CD4-positive, alpha-beta T cell treated with Interleukin-6 for 4 hours (primary cell): Measurements from ENCODE around the gene CDH12.
"Not testable (repeated sequence)": the region's sequence is repeated elsewhere in the genome, so short reads cannot be mapped to it uniquely, and the experiment has no call there.

Source experiments
- DNase-seq: peaks from one replicate; pipeline ENCODE4 v3.0.0-alpha.2; 2020; ENCODE audit warnings: mixed read lengths

The CDH12 gene

DNA sequence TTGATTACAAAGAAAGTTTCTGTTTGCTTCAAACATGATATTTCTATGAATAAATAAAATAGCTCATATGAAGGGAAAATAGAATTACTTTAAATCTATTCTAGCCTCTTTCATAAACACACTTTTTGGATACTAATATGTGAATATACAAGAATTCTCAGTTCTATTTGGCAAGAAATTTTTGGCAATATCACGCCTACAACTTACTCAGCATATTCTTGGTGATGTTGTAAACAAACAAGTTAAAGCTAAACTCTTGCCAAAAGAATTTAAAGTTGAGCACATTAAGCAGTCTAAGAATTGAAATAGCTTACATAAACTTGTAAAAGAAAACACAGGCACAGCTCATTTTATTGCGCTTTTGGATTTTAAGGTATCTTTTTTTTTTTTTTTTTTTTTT, 209.8 kb downstream of the CDH12 start:
- DNase-seq = no peak

DNA sequence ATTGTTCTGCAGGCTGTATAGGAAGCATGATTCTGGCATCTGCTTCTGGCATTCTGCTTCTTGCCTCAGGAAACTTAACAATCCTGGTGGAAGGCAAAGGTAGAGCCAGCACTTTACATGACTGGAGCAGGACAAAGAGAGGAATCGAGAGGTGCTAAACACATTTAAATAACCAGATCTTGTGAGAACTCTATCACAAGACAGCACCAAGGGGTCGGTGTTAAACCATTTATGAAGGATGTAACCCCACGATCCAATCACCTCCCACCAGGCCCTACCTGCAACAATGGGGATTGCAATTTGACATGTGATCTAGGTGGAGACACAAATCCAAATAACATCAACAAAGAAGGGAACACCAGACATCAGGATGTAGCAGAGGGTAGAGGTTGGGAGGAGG, 221.5 kb downstream of the CDH12 start:
- DNase-seq = no peak

DNA sequence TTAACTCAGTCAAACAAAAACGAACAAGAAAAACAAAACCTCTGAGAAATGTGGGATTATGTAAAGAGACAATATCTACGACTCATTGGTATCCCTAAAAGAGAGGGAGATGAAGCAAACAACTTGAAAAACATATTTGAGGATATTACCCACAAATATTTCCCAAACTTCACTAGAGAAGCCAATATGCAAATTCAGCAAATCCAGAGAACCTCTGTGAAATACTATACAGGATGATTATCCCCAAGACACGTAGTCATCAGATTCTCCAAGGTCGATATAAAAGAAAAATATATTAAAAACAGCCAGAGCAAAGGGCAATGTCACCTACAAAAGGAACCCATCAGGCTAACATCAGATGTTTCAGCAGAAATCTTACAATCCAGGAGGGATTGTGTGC, 226.1 kb downstream of the CDH12 start:
- DNase-seq = no peak

DNA sequence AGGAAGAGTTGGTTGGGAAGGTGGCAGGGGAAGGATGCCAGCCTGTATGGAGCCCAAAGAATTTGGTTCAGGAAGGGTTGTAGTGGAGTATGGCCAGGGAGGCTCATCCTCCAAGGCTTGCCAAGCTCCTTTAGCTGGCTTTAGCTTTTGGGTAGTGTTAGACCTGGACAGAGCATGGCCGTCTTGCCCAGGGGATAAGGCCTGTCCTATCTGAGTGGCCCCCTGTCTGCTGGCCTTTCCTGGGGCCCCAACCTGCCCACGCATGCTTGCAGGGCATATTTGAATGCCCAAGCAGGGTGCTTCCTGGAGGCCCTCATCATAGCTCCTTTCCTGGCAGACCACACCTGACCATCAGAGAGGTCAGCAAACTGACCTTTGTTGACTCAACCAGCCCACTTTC, 227.7 kb downstream of the CDH12 start:
- no peak for DNase-seq

DNA sequence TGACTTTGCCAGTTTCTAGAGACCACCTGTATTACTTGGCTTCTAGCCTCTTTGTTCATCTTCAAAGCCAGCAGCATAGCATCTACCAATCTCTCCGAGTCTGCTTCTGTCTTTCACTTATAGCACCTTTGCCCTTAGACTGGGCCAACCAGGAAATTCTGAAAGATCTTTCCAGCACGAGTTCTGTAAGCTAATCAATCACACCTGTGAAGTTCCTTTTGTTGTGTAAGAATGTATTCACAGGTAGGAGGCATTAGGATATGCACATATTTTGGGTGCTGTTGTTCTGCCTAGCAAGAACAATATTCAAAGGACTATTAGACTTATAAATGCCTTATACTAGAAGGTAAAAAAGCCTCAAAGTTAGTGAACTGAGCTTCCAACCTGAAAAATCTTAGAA, 232.1 kb downstream of the CDH12 start:
- DNase-seq = no peak

DNA sequence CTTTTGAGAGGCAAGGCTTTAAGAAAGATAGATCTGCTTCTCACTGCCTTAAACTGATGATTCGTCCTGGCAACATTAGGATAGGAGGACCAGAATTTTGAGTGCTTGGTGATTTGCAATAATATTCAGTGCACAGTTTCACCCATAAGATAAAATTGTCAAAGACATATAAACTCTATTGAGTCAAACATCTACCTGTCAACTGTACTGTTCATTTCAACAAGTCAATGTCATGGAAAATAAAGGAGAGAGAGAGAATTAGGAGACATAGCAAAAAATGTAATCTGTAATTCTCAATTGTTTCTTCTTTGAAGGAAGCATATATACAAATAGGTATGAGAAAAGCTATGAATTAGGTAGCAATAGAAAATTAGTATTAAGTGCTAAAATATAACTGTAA, 237.2 kb downstream of the CDH12 start:
- DNase-seq = no peak

DNA sequence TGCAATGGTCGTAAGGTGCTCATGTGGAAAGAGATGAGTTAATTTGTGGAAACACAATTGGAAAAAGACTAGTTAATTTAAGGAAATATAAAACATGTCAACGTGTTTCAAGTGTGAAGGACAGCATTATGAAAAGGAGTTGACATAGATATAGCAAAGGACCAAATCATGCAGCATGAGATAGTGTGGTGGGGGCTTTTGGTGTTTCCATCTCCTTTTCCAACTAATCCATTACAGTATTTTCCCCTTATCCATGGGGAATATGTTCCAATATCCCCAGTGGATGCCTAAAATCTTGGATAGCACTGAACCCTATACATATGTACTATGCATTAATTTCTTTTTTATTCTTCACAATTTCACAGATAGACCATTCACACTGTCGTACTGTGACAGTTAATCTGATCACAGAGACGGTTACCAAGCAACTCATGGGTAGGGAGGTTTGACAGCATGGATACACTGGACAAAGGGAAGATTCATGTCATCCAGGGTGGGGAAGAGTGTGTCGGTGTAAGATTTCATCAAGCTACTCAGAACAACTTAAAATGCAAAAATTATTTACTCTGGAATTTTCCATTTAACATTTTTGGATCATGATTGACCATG, 238.6 kb downstream of the CDH12 start:
- no peak for DNase-seq

DNA sequence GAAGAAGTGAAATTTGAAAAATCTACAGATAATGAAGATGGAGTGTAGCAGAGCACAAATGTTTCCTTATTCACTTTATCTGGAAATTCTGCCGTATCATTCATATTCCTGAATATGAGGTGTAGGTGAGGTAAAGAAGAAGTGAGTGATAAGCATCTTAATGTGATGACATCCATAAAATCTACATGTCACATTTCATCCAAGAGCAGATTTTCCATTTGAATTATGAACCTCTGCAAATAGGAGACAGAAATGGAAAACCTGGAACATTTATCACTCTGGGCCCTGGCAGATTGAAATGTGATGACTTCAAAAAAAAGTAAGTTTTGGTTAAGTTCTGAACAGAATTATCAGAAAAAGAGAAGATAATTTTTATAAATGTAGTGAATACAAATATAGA, 240.2 kb downstream of the CDH12 start:
- no peak for DNase-seq

DNA sequence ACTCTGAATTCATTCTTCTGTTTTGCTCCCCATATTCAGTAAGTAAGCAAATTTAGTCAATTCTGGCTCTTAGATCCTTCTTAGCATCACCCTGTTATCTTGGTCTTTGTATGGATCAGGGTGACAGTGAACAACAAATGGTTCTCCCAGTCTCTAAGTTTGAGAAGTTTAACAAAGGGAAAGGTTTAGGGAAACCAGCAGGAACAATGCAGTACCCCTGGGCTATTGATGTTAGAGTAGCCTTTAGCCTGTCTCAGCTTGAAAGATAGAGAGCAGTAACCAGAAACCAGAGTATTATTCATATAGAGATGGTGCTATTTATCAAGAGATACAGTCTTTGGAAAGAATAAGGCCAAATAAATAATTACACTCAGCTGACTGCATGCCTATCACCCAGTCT, 241.8 kb downstream of the CDH12 start:
- DNase-seq = no peak

DNA sequence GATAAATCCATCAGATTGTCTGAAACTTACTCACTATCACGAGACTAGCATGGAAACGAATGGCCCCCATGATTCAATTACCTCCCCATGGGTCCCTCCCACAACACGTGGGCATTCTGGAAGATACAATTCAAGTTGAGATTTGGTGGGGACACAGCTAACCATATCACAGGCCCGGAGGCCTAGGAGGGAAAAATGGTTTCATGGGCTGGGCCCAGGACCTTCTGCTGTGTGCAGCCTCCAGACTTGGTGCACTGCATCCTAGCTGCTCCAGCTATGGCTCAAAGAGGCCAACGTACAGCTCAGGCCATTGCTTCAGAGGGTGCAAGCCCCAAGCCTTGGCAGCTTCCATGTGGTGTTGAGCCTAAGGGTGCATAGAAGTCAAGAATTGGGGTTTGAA, 245.6 kb downstream of the CDH12 start:
- not testable (repeated sequence) for DNase-seq

DNA sequence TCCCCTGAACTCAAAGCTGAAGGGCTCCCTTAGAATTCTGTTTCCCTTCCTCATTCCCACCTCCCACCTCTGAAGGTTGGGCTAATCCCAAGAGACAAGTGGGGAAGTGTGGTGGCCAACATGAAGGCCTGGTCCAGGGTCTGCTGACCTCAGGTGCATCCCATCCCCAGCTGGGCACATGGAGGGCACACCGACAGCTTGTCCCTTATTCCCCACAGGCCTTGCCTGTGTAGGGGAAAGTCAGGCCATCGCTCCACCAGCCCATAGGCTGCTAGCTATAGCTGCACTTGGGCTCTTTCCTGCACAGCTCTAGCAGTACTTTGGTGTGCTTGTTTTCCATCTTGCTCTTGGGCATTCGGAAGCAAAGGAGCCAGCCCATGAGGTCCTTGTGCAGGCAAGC, 247.7 kb downstream of the CDH12 start:
- DNase-seq = no peak

DNA sequence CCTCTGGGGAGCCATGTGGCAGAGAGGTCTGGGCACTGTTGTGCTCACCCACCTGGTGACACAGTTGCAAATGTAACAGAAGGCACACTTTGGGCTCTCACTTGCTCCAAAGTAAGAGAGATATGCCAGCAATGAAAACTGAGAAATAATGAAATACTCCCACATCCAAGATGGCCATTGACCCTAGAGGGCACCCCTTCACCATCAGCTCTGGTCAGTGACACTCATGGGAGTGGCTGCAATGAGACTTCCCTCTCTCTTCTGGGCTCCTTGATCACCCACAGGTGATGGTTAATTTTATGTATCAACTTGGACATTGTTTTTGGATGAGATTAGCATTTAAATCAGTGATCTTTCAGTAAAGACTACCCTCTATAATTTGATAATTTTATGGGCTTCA, 248.4 kb downstream of the CDH12 start:
- no peak for DNase-seq

DNA sequence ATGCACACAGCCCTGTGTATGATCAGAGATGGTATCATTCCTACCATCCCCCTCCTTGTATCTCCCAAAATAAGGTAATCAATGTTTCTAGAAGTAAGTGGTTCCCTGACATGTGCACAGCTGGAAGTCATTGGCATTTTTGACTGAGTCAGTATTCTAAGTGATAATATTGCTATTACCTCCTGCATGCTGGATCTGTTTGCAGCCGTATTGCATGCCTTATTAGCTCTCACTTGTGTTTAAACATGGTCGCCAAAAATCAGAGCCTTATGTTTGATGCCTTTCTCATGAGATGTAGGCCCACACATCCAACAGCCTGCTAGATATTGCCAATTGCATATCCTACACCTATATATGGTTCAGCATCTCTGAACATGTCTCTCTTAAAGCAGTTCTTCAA, 254.3 kb downstream of the CDH12 start:
- no peak for DNase-seq

DNA sequence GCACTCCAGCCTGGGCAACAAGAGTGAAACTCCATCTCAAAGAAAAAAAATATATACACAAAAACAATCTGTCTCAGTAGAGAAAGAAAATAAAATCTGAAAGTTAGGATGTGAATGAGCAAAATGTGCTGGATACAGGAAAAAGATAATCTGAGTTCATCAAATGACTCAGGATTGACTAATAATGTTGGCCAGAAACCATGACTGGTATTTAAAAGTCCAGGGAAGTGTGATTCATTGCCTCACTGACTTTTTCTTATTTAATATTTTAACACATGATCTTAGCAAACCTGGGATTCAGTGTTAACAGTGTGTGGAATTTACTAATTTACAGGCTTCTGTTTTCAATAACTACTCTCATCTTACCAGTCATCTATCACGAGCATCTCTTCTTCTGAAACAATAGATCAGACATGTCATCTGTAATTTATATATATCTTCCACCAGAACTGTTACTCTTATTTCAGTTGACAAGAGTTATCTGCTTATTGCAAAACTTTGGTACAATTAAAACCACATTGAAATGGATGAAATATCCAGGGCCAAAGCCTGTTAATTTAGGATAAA, 256.7 kb downstream of the CDH12 start:
- DNase-seq = no peak

DNA sequence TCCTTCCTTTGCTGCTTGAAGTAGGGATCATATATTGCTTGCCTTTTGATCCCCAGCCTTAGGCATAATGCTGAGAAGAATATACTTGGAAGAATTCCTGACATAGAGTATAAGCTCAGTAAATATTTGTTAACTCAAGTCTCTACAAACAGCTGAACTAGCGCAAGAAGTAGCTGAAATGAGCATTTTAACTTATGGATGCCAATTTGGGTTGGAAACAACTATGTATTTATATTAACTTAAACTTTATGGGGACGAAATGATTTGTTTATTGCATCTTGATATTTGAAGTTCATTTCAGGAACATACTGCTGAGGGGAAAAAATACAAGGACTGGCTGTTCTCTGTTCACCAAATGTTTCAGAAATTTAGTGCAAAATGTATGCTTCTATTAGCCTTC, 258.7 kb downstream of the CDH12 start:
- DNase-seq = no peak

DNA sequence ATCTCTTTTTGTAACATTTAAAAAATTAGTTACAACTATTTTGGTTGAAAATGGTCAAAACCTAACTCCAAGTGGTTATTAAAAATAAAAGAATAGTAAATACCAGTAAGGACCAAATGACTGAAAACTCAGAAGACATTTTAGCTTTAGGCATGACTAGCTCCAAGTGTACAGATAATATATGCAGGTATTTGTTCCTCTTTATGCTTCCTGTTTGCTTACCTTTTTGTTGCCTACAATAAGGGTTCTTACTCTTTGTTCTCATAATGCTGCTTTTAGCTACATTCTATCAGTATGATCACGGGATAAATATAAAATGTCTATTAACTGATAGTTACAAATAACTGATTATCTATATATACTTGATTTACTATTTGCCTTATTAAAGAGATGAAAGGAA, 259.6 kb downstream of the CDH12 start:
- DNase-seq = no peak

DNA sequence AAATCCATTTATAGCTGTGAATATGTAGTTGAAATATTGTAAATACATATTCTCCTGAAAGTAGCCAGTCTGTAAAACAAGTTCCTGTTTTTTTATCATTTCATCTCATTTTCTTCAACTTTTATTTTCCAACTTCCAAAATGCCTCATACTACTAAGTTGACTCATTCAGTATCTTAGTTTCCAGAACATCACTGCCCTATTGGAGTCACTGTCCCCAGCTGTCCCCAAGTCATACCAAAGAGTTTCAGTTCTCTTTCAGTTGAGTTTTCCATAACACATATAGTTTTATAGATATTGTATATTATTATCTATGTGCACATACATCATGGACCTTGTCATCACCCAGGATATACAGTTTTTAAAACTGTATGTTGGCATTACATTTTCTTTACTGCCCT, 261.7 kb downstream of the CDH12 start:
- DNase-seq = no peak

DNA sequence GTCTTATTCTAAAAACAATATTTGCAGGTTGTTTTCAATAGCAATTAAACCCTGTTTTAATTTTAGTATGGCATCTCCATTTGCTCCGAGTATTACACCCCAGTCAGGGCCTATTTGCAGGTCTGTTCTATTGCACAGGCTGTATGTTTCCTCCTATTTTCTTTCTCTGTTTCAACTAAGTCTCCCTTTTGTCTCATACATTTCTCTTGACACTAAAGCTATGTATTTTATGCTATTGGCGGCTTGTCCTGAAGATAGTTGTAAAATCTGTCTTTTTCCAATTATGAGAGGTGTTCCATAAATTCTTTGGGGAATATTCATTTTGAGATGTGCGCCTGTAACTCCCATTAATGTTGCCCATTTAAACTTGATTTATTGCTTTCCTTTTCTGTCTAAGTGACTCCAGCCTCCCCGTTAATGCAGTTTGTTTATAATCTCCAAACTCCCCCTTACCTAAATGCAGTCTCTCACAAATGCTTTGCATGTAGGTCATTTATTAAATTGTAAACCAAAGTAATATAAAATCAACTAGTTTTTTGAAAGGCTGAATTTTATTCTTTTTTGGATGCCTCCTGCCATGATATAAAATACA, 262.4 kb downstream of the CDH12 start:
- no peak for DNase-seq

DNA sequence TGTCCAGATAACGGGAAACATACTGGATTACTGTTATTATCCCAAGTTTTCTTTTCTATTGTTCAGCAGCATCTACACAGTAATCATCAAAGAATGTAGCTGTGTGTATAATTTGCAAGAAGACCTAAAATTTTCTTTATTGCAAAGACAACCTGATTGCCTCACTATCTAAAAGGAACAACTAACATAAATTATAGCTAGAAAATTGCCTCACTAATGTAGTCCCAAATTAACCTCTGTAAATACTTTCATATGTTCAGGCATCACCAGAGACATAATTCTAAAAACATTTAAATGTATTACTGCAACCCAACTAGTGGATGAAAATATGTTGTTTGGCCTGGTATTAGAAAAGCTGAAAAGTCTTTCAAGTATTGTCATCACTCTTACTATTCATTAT, 275.4 kb downstream of the CDH12 start:
- no peak for DNase-seq

DNA sequence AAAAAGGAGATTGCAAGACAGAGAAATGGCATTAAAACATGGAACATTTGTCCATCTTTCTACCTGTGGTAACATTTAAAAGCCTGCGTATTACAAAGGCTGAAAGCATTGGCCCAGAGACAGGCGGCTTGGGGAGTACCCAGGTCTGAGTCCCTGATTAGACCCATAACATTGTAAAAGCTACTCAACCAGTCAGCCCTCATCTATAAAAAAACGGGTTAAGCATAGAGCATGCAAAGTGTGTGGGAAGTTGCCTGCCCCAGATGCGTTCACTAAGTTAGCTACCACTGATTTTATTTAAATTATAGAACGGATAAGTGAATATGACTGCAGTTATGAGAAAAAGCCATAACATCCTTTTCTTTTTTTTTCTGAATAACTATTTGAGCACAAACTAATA, 276.1 kb downstream of the CDH12 start:
- DNase-seq = no peak

DNA sequence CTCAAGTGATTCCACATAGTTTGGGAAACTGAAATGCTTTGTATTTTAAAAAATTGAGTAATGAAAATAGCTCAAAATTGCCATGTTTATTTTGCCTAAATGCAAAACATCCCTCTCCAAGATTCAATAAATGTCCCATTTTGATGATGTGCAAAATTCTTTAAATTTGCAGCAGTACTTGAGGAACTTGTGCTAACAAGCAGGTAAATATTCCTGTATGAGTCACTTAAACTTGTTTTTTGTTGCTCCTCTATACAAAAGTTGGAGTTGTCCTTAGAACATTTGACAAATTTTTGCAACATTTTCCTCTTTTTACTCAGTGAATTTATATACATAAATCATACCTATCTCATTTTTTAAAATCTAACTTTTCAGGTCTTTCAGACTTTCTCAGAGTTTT, 280.2 kb downstream of the CDH12 start:
- DNase-seq = no peak

DNA sequence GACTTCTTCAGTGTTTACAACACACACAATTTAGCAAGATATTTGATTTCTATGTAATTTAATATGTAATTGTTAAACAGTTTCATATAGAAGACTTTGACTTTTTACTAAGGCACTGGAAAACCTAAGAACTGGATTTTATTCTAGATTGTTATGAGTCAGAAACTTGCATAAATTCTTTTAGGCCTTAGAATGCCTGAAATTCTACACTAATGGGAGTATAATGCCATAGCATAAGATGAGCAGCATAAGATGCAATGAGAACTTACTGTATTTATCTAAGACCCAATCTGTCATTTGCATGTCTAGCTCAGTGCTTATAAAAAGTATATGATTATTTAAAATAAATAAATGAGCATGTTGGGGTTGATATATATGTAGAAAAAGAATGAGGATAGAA, 285.2 kb downstream of the CDH12 start:
- DNase-seq = no peak

DNA sequence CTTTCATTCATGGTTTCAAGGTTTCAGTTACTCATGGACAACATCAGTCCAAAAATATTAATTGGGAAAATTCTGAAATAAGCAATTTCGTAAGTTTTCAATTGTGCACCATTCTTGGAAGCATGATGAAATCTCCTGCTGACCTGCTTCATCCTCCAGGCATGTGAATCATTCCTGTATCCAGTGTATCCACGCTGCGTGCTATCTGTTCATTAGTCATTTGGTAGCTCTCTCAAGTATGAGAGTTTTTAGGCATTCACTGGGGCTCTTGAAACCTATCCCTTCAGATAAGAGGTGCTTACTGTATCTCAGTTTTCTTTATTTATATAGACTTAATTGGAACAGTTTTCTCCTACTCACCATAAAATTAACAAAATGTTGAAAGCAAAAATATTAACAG, 293.0 kb downstream of the CDH12 start:
- no peak for DNase-seq

DNA sequence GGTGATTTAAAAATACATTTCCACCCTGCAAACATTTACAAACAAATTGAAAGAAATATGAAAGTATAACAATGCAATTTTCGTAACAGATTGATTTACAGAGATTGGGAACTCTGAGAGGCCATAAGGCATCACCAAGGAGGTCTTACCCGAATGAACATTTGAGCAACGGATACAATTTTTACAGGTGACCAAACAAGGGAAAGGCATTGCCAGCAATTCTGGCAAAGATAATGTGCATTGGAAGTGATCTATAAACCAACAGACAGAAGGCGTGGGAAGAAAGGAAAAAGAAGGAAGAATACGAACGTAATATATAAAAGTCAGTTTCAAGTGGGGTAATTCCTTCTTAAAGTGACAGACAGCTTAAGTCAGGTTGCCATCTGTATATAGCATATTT, 295.9 kb downstream of the CDH12 start:
- no peak for DNase-seq

DNA sequence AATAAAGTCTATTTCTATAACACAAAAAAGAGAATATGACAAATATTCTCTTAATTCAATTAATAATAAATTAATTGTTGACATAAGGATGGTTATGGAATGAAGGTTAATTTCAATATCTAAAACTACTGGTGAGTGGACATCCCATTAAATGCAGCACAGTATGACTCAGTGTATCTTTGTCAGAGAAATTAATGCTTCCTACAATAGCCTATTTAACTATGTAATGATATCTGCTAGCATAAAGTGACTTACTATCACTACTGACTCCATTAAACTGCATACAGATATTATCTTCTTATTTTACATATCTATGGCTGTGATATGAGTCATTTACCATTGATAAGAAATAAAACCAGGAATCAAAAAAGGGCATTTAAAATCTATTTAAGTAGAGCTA, 298.7 kb downstream of the CDH12 start:
- no peak for DNase-seq
